ENCODE measurements around the gene IGSF9.

Gene IGSF9

GRCh38 chr1:159898527-159898926 lies 46.9 kb downstream of the IGSF9 start:
- POLR2A ChIA-PET: no interaction called here
- TF ChIP-seq L3MBTL2 (conservative IDR thresholded peaks at IDR 0.05): no peak
- no peak for TF ChIP-seq FOXK2 (IDR thresholded peaks at IDR 0.05)
- no peak for TF ChIP-seq LEF1 (IDR thresholded peaks at IDR 0.05; ENCODE audit: borderline replicate concordance)
- TF ChIP-seq SUZ12 (IDR thresholded peaks at IDR 0.05): no peak
- TF ChIP-seq BHLHE40 (IDR thresholded peaks at IDR 0.05; ENCODE audit: borderline replicate concordance): no peak
- no peak for TF ChIP-seq FOXM1 (IDR thresholded peaks at IDR 0.05; ENCODE audit: borderline replicate concordance)
- no peak for TF ChIP-seq TARDBP (IDR thresholded peaks at IDR 0.05)
- TF ChIP-seq FOXA1 (IDR thresholded peaks at IDR 0.05): no peak
- no peak for TF ChIP-seq PKNOX1 (IDR thresholded peaks at IDR 0.05)
- no peak for TF ChIP-seq CTBP1 (IDR thresholded peaks at IDR 0.05; ENCODE audit: borderline replicate concordance)
- no peak for TF ChIP-seq ELF4 (IDR thresholded peaks at IDR 0.05)
- TF ChIP-seq ZNF384 (IDR thresholded peaks at IDR 0.05): no peak
- TF ChIP-seq SP1 (IDR thresholded peaks at IDR 0.05): no peak
- no peak for TF ChIP-seq HDGF (IDR thresholded peaks at IDR 0.05; ENCODE audit: borderline replicate concordance)
- no peak for TF ChIP-seq NFRKB (IDR thresholded peaks at IDR 0.05)
- no peak for TF ChIP-seq ARNT (IDR thresholded peaks at IDR 0.05)
- no peak for DNase-seq (ENCODE audit: extremely low spot score)
- CTCF ChIA-PET: no interaction called here

- CTCF ChIA-PET: no interaction called here
- TF ChIP-seq TARDBP (IDR thresholded peaks at IDR 0.05) (no peak), ZNF384 (IDR thresholded peaks at IDR 0.05) (no peak), FOXK2 (IDR thresholded peaks at IDR 0.05) (no peak), FOXM1 (IDR thresholded peaks at IDR 0.05; ENCODE audit: borderline replicate concordance) (no peak), L3MBTL2 (conservative IDR thresholded peaks at IDR 0.05) (no peak), NFRKB (IDR thresholded peaks at IDR 0.05) (no peak), PKNOX1 (IDR thresholded peaks at IDR 0.05) (no peak), SP1 (IDR thresholded peaks at IDR 0.05) (no peak), ELF4 (IDR thresholded peaks at IDR 0.05) (no peak), CTBP1 (IDR thresholded peaks at IDR 0.05; ENCODE audit: borderline replicate concordance) (no peak), LEF1 (IDR thresholded peaks at IDR 0.05; ENCODE audit: borderline replicate concordance) (no peak), HDGF (IDR thresholded peaks at IDR 0.05; ENCODE audit: borderline replicate concordance) (no peak), ARNT (IDR thresholded peaks at IDR 0.05) (no peak)
- DNase-seq (ENCODE audit: extremely low spot score): no peak
- POLR2A ChIA-PET: no interaction called here
These were observed 47.5 kb downstream of the IGSF9 start for GRCh38 chr1:159897962-159898361.

- DNase-seq (ENCODE audit: extremely low spot score): no peak
- ChIA-PET POLR2A (no interaction called here), CTCF (no interaction called here)
- TF ChIP-seq SUZ12 (IDR thresholded peaks at IDR 0.05) (no peak), PKNOX1 (IDR thresholded peaks at IDR 0.05) (no peak), FOXA1 (IDR thresholded peaks at IDR 0.05) (no peak), ZNF384 (IDR thresholded peaks at IDR 0.05) (no peak), CTBP1 (IDR thresholded peaks at IDR 0.05; ENCODE audit: borderline replicate concordance) (no peak), L3MBTL2 (conservative IDR thresholded peaks at IDR 0.05) (no peak)
These were observed 48.9 kb downstream of the IGSF9 start for GRCh38 chr1:159896546-159896930.

GRCh38 chr1:159895836-159896545 lies 49.4 kb downstream of the IGSF9 start:
- ChIA-PET CTCF (no interaction called here), POLR2A (no interaction called here)
- TF ChIP-seq BHLHE40 (IDR thresholded peaks at IDR 0.05; ENCODE audit: borderline replicate concordance) (no peak), PKNOX1 (IDR thresholded peaks at IDR 0.05) (no peak), FOXA1 (IDR thresholded peaks at IDR 0.05) (no peak), FOXM1 (IDR thresholded peaks at IDR 0.05; ENCODE audit: borderline replicate concordance) (no peak), L3MBTL2 (conservative IDR thresholded peaks at IDR 0.05) (no peak), ELF4 (IDR thresholded peaks at IDR 0.05) (no peak), ZNF384 (IDR thresholded peaks at IDR 0.05) (no peak), SP1 (IDR thresholded peaks at IDR 0.05) (no peak), CTBP1 (IDR thresholded peaks at IDR 0.05; ENCODE audit: borderline replicate concordance) (no peak), ARNT (IDR thresholded peaks at IDR 0.05) (no peak), TARDBP (IDR thresholded peaks at IDR 0.05) (no peak), LEF1 (IDR thresholded peaks at IDR 0.05; ENCODE audit: borderline replicate concordance) (no peak), SUZ12 (IDR thresholded peaks at IDR 0.05) (no peak), FOXK2 (IDR thresholded peaks at IDR 0.05) (no peak), HDGF (IDR thresholded peaks at IDR 0.05; ENCODE audit: borderline replicate concordance) (no peak), NFRKB (IDR thresholded peaks at IDR 0.05) (no peak)
- DNase-seq (ENCODE audit: extremely low spot score): no peak

GRCh38 chr1:159895286-159895685 lies 50.1 kb downstream of the IGSF9 start:
- no peak for DNase-seq (ENCODE audit: extremely low spot score)
- ChIA-PET CTCF (interaction anchor here (0.7 to 5.7 kb wide), 2 partner anchors 96 to 1146 kb away, joined by 3 to 53 read pairs; no protein-coding TSS in a partner anchor), POLR2A (no interaction called here)
- TF ChIP-seq PKNOX1 (IDR thresholded peaks at IDR 0.05) (no peak), BHLHE40 (IDR thresholded peaks at IDR 0.05; ENCODE audit: borderline replicate concordance) (no peak), CTBP1 (IDR thresholded peaks at IDR 0.05; ENCODE audit: borderline replicate concordance) (no peak), LEF1 (IDR thresholded peaks at IDR 0.05; ENCODE audit: borderline replicate concordance) (no peak), FOXM1 (IDR thresholded peaks at IDR 0.05; ENCODE audit: borderline replicate concordance) (no peak), HDGF (IDR thresholded peaks at IDR 0.05; ENCODE audit: borderline replicate concordance) (no peak), ARNT (IDR thresholded peaks at IDR 0.05) (no peak), SUZ12 (IDR thresholded peaks at IDR 0.05) (no peak), ELF4 (IDR thresholded peaks at IDR 0.05) (no peak), FOXA1 (IDR thresholded peaks at IDR 0.05) (no peak), TARDBP (IDR thresholded peaks at IDR 0.05) (no peak), NFRKB (IDR thresholded peaks at IDR 0.05) (no peak)
